HFF-Myc (cell line): ENCODE results near the gene RNF148.

Source experiments
- DNase-seq: peaks from one replicate; pipeline ENCODE4 v3.0.0-alpha.2; 2011; ENCODE audit warnings: low read depth; ENCODE audit errors: extremely low read depth
- H3K4me3 ChIP-seq: replicated peaks from 2 replicates; pipeline ENCODE4 v1.5.1; 2011; ENCODE audit warnings: low read depth, mild to moderate bottlenecking, control low read depth, low read length
- CTCF ChIP-seq: IDR thresholded peaks from 2 replicates; pipeline ENCODE4 v1.5.1; 2012; ENCODE audit warnings: mild to moderate bottlenecking, low read depth, low read length, control low read depth; ENCODE audit errors: missing control alignments

The RNF148 gene

GRCh38 chr7:122674502-122674901 is 28.2 kb downstream of the RNF148 start:
- DNase-seq: no peak
- H3K4me3 ChIP-seq: no peak overlapping the region
- TF ChIP-seq CTCF: no peak

- no peak for TF ChIP-seq CTCF
- no peak overlapping the region for H3K4me3 ChIP-seq
- DNase-seq: no peak
Observed at GRCh38 chr7:122673951-122674350, 28.8 kb downstream of the RNF148 start.

GRCh38 chr7:122672536-122672935 is 30.2 kb downstream of the RNF148 start:
- no peak for TF ChIP-seq CTCF
- H3K4me3 ChIP-seq: no peak overlapping the region
- no peak for DNase-seq

- no peak for DNase-seq
- no peak for TF ChIP-seq CTCF
- H3K4me3 ChIP-seq: no peak overlapping the region
Observed at GRCh38 chr7:122663733-122664132, 39.0 kb downstream of the RNF148 start.

GRCh38 chr7:122658856-122659255 is 43.9 kb downstream of the RNF148 start:
- DNase-seq: no peak
- TF ChIP-seq CTCF: no peak
- H3K4me3 ChIP-seq: no peak overlapping the region

- no peak for TF ChIP-seq CTCF
- DNase-seq: no peak
- no peak overlapping the region for H3K4me3 ChIP-seq
Observed at GRCh38 chr7:122653685-122654084, 49.0 kb downstream of the RNF148 start.

- TF ChIP-seq CTCF: no peak
- DNase-seq: no peak
- H3K4me3 ChIP-seq: no peak overlapping the region
Observed at GRCh38 chr7:122652876-122653275, 49.8 kb downstream of the RNF148 start.
